ENCODE measurements around the gene ASAP3.

GRCh38 chr1:23421753-23422240, 62.2 kb downstream of the ASAP3 start:
- TF ChIP-seq CTCF (IDR thresholded peaks at IDR 0.05) (no peak), EP300 (IDR thresholded peaks at IDR 0.05) (no peak), POLR2A (IDR thresholded peaks at IDR 0.05) (no peak), POLR2AphosphoS5 (IDR thresholded peaks at IDR 0.05) (peak in 2 of 3 donors; percentile 11 to 70)
